Vagina (tissue), 2 donors: ENCODE measurements around the gene PFDN1.

Experiments
- POLR2A ChIP-seq, 2 donors: fragments of 450-650 bp; IDR thresholded peaks; one replicate each; pipeline ENCODE4 v1.6.1; 2017; ENCODE audit warnings: antibody characterized with exemption in 2 of 2, mild to moderate bottlenecking in 2 of 2, moderate library complexity in 2 of 2
- POLR2AphosphoS5 ChIP-seq, 2 donors: sonication (generic); formaldehyde crosslinking; IDR thresholded peaks; one replicate each; pipeline ENCODE4 v1.9.0; 2017; ENCODE audit warnings: antibody characterized with exemption in 2 of 2, mild to moderate bottlenecking in 2 of 2, low read depth in 1 of 2; ENCODE audit not compliant: insufficient read depth in 1 of 2
- TF ChIP-seq, protein P1 (sequence below), 3 experiments: fragments of 450-650 bp in 2 of 3; fragments of 200-600 bp in 1 of 3; sonication (generic) in 1 of 3; IDR thresholded peaks; one replicate each; pipeline ENCODE4 v1.5.1; 2017 to 2019; ENCODE audit warnings: antibody characterized with exemption in 3 of 3, mild to moderate bottlenecking in 2 of 3, moderate library complexity in 2 of 3

GRCh38 chr5:140238756-140239155 lies 64.1 kb downstream of the PFDN1 start:
- TF ChIP-seq, protein P1, sequence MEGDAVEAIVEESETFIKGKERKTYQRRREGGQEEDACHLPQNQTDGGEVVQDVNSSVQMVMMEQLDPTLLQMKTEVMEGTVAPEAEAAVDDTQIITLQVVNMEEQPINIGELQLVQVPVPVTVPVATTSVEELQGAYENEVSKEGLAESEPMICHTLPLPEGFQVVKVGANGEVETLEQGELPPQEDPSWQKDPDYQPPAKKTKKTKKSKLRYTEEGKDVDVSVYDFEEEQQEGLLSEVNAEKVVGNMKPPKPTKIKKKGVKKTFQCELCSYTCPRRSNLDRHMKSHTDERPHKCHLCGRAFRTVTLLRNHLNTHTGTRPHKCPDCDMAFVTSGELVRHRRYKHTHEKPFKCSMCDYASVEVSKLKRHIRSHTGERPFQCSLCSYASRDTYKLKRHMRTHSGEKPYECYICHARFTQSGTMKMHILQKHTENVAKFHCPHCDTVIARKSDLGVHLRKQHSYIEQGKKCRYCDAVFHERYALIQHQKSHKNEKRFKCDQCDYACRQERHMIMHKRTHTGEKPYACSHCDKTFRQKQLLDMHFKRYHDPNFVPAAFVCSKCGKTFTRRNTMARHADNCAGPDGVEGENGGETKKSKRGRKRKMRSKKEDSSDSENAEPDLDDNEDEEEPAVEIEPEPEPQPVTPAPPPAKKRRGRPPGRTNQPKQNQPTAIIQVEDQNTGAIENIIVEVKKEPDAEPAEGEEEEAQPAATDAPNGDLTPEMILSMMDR (IDR thresholded peaks at IDR 0.05) = no peak
- TF ChIP-seq POLR2A (IDR thresholded peaks at IDR 0.05) = no peak
- TF ChIP-seq POLR2AphosphoS5 (IDR thresholded peaks at IDR 0.05; ENCODE audit: insufficient read depth in 1 of 2, low read depth in 1 of 2) = no peak
